ENCODE measurements around the gene SRC.

SRC gene

DNA sequence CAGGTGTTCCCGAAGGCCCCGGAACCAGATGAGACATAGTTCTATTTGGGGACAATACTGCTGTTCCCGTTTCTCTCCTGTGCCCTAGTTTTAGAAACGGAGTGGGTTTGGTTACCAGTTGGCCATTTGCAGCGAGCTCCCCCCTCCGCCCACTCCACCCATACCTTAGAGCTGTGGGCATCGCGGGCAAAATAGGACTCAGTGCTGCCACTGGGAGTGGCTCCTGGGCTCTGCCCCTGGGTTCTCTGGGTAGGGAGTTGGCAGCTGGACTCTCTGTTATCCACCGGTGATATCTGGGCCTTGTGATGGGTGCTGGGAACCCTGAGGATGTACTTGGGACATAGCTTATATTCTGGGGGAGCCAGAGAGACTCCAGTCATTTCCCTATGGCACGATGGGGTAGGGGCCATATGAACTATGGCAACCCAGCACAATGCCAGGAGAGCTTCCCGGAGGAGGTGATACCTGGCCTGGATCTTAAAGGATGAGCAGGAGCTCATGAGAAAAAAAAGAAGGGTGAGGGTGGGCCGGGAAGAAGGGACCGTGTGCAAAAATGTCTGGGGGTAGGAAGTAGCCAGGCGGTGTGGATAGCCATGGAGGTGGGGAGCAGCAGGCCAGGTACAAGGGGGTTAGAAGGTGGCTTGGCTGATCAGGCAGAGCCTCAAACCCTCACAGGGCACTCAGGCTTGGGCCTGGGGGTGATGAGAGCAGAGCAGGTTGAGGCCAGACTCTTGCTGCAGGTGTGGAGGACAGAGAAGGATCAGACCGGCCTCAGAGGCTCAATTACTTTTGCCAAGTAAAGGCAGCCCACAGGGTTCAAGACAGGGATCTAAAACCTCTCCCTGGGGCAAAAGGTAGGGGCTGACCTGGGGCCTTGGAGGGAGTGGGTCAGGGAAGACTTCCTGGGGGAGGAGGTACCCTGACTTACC, 9.6 kb downstream of the SRC start:
- H3K27me3 ChIP-seq (ENCODE audit: control insufficient read depth, insufficient read depth, low read length) = no peaks in the 10 kb centered on the region
- no peak overlapping the region for H3K9ac ChIP-seq (ENCODE audit: low read depth, low read length)
- no peak overlapping the region for H3K4me3 ChIP-seq (ENCODE audit: low read length)
- H3K36me3 ChIP-seq (ENCODE audit: insufficient read depth, low read length) = peaks cover 2% of the 10 kb centered on the region
- peaks cover 27% of the 10 kb centered on the region for H3K4me1 ChIP-seq (ENCODE audit: control insufficient read depth, insufficient read depth, low read length)
- H3K9me3 ChIP-seq (replicated peaks; ENCODE audit: low read length) = no peaks in the 10 kb centered on the region
- no peak overlapping the region for H3K4me2 ChIP-seq (ENCODE audit: low read length)

DNA sequence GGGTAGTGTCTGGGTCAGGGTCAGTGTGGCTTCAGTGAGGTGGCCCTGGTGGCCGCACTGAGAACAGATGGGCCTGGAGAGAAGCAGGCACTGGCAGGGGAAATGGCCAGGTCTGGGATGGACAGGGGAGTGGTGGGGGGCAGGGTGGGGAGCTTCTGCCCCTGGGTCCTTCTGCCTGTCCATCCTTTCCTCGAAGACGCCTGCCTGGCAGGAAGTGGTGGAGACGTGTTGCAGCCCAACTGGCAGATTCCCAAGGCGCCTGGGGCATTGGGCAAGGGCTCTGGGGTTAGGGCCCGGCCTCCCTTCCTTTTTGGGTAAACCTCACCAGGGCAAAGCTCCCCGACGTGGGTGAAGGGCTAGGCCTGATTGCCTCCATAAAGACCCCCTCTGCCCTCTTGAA, 10.4 kb downstream of the SRC start:
- H3K4me3 ChIP-seq (ENCODE audit: low read length) = no peak overlapping the region
- H3K4me2 ChIP-seq (ENCODE audit: low read length) = no peak overlapping the region
- H3K9me3 ChIP-seq (replicated peaks; ENCODE audit: low read length) = no peaks in the 10 kb centered on the region
- H3K27me3 ChIP-seq (ENCODE audit: control insufficient read depth, insufficient read depth, low read length) = no peaks in the 10 kb centered on the region
- no peak overlapping the region for H3K9ac ChIP-seq (ENCODE audit: low read depth, low read length)
- H3K36me3 ChIP-seq (ENCODE audit: insufficient read depth, low read length) = no peaks in the 10 kb centered on the region
- H3K4me1 ChIP-seq (ENCODE audit: control insufficient read depth, insufficient read depth, low read length) = peaks cover 27% of the 10 kb centered on the region

DNA sequence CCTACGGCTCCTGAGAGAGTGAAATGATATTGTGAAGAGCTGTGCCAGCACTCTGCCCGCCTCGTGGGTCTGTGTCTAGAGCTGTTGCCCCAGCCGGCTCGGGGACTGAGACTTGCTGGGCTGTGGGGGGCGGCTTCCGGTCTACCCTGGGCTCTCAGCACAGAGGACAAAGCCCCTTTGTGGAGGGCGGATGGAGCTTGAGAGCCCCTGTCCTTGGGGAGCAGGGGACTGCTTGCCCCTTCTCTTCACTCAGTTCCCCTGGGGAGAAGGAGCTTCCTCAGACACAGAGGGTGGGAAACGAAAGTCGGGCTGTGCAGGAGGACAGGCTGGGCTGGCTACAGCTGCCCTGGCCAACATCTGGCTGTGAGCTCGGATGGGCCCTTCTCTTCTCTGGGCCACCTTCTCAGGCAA, 11.0 kb downstream of the SRC start:
- H3K4me3 ChIP-seq (ENCODE audit: low read length) = no peak overlapping the region
- H3K36me3 ChIP-seq (ENCODE audit: insufficient read depth, low read length) = no peaks in the 10 kb centered on the region
- no peaks in the 10 kb centered on the region for H3K9me3 ChIP-seq (replicated peaks; ENCODE audit: low read length)
- H3K4me1 ChIP-seq (ENCODE audit: control insufficient read depth, insufficient read depth, low read length) = peaks cover 27% of the 10 kb centered on the region
- H3K9ac ChIP-seq (ENCODE audit: low read depth, low read length) = no peak overlapping the region
- no peaks in the 10 kb centered on the region for H3K27me3 ChIP-seq (ENCODE audit: control insufficient read depth, insufficient read depth, low read length)
- no peak overlapping the region for H3K4me2 ChIP-seq (ENCODE audit: low read length)

DNA sequence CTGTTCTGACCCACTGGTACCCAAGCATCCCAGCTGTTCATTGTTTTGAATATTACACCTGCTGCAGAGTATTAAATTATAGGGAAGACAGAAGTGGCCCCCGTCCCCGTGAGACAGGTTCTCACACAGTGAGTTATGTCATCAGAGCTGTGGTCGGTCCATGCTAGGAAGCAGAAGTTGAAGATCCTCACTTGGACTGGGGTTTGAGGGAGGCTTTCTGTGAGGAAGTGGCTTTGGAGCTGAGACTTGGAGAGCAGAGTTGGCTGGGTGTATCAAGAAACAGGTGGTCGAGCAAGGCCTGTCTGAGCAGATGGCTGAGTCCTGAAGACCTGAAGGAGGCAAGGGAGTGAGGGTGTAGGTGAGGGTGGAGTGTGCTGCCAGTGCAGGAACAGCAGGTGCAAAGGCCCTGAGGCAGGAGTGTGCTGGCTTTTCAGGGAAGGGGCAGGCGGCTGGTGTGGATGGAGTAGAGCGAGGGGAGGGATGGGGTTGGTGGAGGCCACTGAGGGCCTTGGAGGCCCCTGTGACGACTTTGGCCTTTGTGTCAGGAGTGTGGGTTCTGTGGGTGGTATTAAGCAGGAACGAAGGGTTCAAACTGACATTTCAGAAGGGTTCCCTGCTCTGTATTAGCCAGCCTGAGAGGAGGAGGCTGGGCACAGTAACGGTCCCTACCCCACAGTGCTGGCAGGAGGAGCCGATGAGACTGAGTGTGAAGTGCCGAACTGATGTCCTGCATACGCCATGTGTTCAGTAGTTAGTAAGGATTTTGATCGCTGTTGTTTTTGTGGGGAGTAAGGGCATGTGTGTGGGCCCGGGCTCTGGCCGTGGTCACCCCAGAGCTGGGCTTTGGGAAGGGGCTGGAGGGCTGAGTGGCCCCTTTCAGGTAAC, 11.8 kb downstream of the SRC start:
- H3K9me3 ChIP-seq (replicated peaks; ENCODE audit: low read length) = no peaks in the 10 kb centered on the region
- H3K4me3 ChIP-seq (ENCODE audit: low read length) = no peak overlapping the region
- H3K4me1 ChIP-seq (ENCODE audit: control insufficient read depth, insufficient read depth, low read length) = peaks cover 27% of the 10 kb centered on the region
- H3K4me2 ChIP-seq (ENCODE audit: low read length) = no peak overlapping the region
- no peaks in the 10 kb centered on the region for H3K27me3 ChIP-seq (ENCODE audit: control insufficient read depth, insufficient read depth, low read length)
- no peak overlapping the region for H3K9ac ChIP-seq (ENCODE audit: low read depth, low read length)
- no peaks in the 10 kb centered on the region for H3K36me3 ChIP-seq (ENCODE audit: insufficient read depth, low read length)

DNA sequence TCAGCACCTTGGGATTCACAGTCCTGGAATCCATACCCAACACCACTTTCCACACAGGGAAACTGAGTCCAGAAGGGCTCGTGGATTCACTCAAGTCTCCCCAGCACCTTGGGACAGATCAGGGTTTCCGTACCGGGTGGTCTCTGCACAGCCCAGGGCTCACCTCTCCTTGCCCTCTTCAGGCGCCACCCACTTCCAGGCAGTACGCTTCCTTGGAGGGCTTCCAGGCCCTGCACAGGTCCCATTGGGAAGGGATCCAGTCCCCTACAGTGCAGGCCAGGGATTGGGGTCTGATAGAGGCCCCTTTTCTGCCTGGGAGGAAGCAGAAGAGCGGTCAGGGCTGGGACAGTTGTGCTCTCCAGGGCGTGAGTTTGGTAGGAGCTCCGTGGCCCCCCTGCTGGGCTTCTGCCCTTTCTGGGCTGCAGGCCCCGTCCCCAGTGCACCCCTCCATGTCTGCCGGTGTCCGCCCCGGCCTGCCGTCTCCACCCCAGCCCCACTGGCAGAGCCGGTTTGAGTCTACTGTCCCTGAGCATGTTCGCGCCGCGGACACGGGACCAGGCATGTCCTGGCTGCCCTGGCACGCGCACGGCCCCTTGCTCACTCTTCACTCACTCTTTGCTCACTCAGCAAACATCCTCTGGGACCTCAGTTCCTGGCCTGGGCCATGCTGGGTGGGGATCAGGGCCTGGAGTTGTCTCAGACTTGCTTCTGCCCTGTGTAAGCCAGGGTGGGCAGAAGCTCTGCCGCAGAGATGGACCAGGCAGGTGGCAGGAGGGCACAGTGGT, 12.6 kb downstream of the SRC start:
- Histone ChIP-seq H3K9ac (ENCODE audit: low read depth, low read length) (no peak overlapping the region), H3K4me3 (ENCODE audit: low read length) (no peak overlapping the region), H3K9me3 (replicated peaks; ENCODE audit: low read length) (no peaks in the 10 kb centered on the region), H3K27me3 (ENCODE audit: control insufficient read depth, insufficient read depth, low read length) (no peaks in the 10 kb centered on the region), H3K4me2 (ENCODE audit: low read length) (no peak overlapping the region), H3K4me1 (ENCODE audit: control insufficient read depth, insufficient read depth, low read length) (peaks cover 27% of the 10 kb centered on the region), H3K36me3 (ENCODE audit: insufficient read depth, low read length) (no peaks in the 10 kb centered on the region)

DNA sequence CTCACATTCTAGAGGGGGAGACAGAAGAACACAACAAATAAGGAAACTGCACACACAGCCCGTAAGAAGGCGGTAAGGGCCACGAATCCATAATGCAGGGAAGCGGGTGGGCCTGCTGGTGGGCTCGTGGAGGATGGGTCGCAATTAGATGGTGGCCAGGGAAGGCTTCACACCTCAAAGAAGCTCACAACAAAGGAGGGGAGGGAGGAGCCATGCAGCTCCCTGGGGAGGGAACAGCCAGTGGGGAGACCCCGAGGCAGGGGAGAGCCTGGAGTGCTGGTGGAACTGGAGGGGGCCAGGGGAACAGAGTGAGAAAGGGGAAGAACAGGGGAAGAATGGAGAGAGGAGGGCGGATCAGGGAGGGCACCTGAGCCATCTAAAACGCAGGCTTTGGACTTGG, 13.4 kb downstream of the SRC start:
- Histone ChIP-seq H3K4me1 (ENCODE audit: control insufficient read depth, insufficient read depth, low read length) (peaks cover 27% of the 10 kb centered on the region), H3K9me3 (replicated peaks; ENCODE audit: low read length) (no peaks in the 10 kb centered on the region), H3K36me3 (ENCODE audit: insufficient read depth, low read length) (no peaks in the 10 kb centered on the region), H3K4me3 (ENCODE audit: low read length) (no peak overlapping the region), H3K27me3 (ENCODE audit: control insufficient read depth, insufficient read depth, low read length) (no peaks in the 10 kb centered on the region), H3K9ac (ENCODE audit: low read depth, low read length) (no peak overlapping the region), H3K4me2 (ENCODE audit: low read length) (no peak overlapping the region)

DNA sequence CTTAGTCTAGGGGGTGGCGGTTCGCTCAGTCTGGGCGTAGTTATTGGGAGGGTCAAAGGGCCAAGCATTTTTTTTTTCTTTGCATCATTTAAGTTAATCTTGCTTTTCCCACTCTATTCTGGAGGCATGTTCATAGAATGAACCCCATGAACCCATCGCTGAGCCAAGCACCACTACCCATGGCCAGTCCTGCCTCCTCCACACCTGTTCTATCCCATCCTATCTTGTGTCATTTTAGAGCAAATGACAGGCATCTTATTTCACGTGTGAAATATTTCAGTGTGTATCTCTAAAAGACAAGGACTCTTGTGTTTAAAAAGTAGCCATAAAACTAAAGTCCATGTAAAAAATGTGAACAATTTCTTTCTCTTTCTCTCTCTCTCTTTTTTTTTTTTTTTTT, 13.9 kb downstream of the SRC start:
- H3K27me3 ChIP-seq (ENCODE audit: control insufficient read depth, insufficient read depth, low read length) = no peaks in the 10 kb centered on the region
- H3K4me3 ChIP-seq (ENCODE audit: low read length) = no peak overlapping the region
- no peak overlapping the region for H3K4me2 ChIP-seq (ENCODE audit: low read length)
- H3K9me3 ChIP-seq (replicated peaks; ENCODE audit: low read length) = no peaks in the 10 kb centered on the region
- no peaks in the 10 kb centered on the region for H3K36me3 ChIP-seq (ENCODE audit: insufficient read depth, low read length)
- no peak overlapping the region for H3K9ac ChIP-seq (ENCODE audit: low read depth, low read length)
- H3K4me1 ChIP-seq (ENCODE audit: control insufficient read depth, insufficient read depth, low read length) = peaks cover 27% of the 10 kb centered on the region

DNA sequence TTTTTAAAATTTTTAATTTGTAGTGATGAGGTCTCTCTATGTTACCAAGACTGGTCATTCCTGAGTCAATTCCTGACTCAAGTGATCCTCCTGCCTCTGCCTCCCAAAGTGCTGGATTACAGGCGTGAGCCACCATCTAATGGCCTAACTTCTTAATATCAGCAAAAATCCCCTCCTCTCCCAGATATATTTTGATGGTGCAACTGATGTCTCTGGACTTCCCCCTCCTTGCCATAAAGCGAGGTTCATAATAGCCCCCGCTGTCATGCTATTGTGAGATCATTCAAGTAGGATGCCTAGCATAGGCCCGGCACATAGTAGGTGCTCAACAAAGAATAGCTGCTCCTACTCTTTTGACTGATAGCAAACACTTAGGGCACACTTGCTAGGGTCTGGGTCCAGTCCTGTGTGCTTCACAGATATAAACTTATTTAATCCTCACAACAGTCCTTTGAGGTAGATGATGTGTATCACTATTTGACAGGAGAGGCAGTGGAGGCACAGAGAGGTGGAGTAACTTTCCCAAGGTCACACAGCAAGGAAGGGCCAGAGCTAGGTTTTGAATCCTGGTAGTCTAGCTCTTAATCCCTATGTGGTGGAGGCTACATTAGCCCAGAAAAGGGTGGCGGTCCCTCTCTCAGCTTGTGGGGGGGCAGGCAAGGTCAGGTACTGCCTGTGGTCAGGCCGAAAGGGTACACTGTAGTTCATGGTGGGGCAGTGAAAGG, 14.6 kb downstream of the SRC start:
- Histone ChIP-seq H3K9ac (ENCODE audit: low read depth, low read length) (no peak overlapping the region), H3K4me2 (ENCODE audit: low read length) (no peak overlapping the region), H3K4me3 (ENCODE audit: low read length) (no peak overlapping the region), H3K9me3 (replicated peaks; ENCODE audit: low read length) (no peaks in the 10 kb centered on the region), H3K36me3 (ENCODE audit: insufficient read depth, low read length) (peaks cover 2% of the 10 kb centered on the region), H3K4me1 (ENCODE audit: control insufficient read depth, insufficient read depth, low read length) (peaks cover 25% of the 10 kb centered on the region), H3K27me3 (ENCODE audit: control insufficient read depth, insufficient read depth, low read length) (no peaks in the 10 kb centered on the region)

DNA sequence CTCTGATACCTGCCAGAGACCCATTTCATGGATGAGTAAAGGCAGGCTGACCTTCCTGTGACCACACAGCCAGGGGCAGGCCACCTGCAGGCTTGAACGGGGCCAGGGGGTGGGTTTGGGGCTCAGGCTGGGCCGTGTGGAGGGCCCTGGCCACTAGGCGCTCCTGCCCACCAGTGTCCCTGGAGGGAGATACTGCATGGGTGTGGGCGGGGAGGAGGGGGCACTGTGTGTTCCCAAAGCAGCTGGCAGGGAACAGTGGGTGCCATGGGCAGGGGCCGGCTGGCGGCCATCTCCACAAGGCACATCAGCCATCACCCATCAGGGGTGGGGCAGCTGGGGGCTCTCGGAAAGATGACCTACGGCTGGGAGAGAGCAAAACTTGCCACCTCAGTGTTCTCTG, 15.4 kb downstream of the SRC start:
- Histone ChIP-seq H3K4me1 (ENCODE audit: control insufficient read depth, insufficient read depth, low read length) (peaks cover 17% of the 10 kb centered on the region), H3K27me3 (ENCODE audit: control insufficient read depth, insufficient read depth, low read length) (no peaks in the 10 kb centered on the region), H3K9ac (ENCODE audit: low read depth, low read length) (no peak overlapping the region), H3K9me3 (replicated peaks; ENCODE audit: low read length) (no peaks in the 10 kb centered on the region), H3K36me3 (ENCODE audit: insufficient read depth, low read length) (peaks cover 10% of the 10 kb centered on the region), H3K4me3 (ENCODE audit: low read length) (no peak overlapping the region), H3K4me2 (ENCODE audit: low read length) (no peak overlapping the region)

DNA sequence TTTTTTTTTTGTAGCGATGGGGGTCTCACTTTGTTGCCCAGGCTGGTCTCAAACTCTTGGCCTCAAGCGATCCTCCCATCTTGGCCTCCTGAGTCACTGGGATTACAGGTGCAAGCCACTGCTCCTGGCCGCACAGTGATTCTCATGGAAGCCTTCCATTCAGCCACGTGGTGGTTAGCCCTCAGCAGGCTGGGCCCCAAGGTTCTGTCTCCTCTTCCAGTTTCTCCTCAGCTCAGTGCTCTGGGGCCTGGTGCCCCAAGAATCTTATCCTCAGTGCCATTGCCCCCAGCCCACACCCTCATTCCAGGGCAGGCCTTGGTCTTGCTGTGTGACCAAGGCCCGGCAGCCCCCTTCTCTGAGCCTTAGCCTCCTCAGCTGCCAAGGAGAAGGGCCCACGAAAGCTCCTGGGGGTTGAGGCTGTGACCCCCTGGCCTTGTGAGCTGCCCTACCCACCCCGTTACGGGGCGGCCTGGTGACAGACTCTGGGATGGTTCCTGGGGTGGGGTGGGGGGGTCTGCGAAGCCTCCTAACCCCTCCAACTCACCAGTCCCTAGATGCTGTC, 16.4 kb downstream of the SRC start:
- Histone ChIP-seq H3K27me3 (ENCODE audit: control insufficient read depth, insufficient read depth, low read length) (no peaks in the 10 kb centered on the region), H3K9me3 (replicated peaks; ENCODE audit: low read length) (no peaks in the 10 kb centered on the region), H3K36me3 (ENCODE audit: insufficient read depth, low read length) (peaks cover 16% of the 10 kb centered on the region), H3K9ac (ENCODE audit: low read depth, low read length) (no peak overlapping the region), H3K4me1 (ENCODE audit: control insufficient read depth, insufficient read depth, low read length) (peaks cover 11% of the 10 kb centered on the region), H3K4me2 (ENCODE audit: low read length) (no peak overlapping the region), H3K4me3 (ENCODE audit: low read length) (no peak overlapping the region)

Data from skeletal muscle satellite cell (primary cell).